GM20431 (cell line): ENCODE data around the gene KCTD7.
"Not testable (repeated sequence)": the region's sequence is repeated elsewhere in the genome, so short reads cannot be mapped to it uniquely, and the experiment has no call there.

Source experiments
- in situ Hi-C: fragments of 300-500 bp; cut with MseI, MboI; formaldehyde crosslinking; loops from one replicate; pipeline ENCODE4 v1.15.0; 2020; ENCODE audit warnings: low sequenced_read_pairs; ENCODE audit not compliant: unreplicated experiment

The KCTD7 gene

GRCh38 chr7:66643395-66643794 lies 14.7 kb downstream of the KCTD7 start:
- in situ Hi-C loops, result no loop called here

DNA sequence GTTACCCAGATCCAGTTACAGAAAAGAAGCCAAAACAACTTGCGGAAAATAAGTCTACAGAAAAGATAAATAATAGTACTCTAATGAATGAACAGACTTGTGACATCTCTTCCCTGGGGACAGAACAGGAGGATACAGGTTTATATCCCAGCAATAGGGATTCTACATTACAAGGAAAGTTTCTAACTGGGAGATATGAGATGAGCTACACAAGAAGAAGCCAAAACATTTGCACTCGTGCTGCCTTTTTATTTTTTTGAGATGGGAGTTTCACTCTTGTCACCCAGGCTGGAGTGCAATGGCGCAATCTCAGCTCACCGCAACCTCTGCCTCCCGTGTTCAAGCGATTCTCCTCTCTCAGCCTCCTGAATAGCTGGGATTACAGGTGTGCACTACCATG lies 22.3 kb downstream of the KCTD7 start:
- in situ Hi-C loops, result not testable (repeated sequence)

DNA sequence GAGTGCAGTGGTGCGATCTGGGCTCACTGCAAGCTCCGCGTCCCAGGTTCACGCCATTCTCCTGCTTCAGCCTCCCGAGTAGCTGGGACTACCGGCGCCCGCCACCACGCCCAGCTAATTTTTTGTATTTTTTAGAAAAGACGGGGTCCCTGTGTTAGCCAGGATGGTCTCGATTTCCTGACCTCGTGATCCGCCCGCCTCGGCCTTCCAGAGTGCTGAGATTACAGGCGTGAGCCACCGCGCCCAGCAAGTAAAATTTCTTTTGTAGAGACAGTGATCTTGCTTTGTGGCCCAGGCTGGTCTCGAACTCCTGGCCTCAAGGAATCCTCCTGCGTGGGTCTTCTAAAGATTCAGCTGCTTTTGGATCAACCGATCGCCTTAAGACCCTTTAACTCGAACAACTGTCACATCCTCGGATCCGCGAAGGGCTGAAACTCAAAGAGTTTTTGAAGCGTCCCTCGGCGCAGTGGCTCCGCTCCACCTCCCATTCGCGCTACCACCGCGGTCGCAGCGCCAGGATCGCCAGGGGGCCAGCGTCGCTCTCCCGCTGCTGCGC lies 25.1 kb downstream of the KCTD7 start:
- in situ Hi-C loops, result not testable (repeated sequence)

GRCh38 chr7:66654275-66655112 lies 25.8 kb downstream of the KCTD7 start:
- in situ Hi-C loops, result no loop called here

GRCh38 chr7:66655113-66655806 lies 26.6 kb downstream of the KCTD7 start:
- in situ Hi-C loops, result not testable (repeated sequence)

DNA sequence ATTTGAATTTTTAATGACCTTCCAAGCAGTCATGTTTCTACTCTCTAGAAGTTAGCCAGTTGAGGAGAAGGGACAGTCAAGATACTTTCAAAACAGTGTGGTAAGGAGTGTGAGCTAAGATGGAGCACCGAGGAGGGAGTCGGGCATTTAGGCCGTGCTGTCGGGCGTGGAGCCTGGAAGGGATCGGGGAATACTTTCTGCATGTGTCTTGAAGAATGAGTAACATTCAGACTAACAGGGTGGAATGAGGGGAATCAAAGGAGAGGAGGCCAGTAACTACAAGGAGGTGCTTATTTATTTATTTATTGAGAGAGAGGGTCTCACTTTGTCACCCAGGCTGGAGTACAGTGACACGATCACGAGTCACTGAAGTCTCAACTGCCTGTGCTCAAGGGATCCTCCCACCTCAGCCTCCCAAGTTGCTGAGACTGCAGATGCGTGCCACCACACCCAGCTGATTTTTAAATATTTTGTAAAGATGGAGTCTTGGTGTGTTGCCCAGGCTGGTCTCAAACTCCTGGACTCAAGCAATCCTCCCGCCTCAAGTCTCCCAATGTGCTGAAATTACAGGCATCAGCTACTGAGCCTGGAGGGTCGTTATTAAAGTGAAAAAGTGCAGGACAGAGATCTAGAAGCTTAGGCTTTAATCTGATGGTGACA lies 27.3 kb downstream of the KCTD7 start:
- in situ Hi-C loops, result not testable (repeated sequence)

- in situ Hi-C loops, result no loop called here
Measured at GRCh38 chr7:66657798-66658197, 29.1 kb downstream of the KCTD7 start.

GRCh38 chr7:66662646-66663264 lies 34.1 kb downstream of the KCTD7 start:
- in situ Hi-C loops, result no loop called here

DNA sequence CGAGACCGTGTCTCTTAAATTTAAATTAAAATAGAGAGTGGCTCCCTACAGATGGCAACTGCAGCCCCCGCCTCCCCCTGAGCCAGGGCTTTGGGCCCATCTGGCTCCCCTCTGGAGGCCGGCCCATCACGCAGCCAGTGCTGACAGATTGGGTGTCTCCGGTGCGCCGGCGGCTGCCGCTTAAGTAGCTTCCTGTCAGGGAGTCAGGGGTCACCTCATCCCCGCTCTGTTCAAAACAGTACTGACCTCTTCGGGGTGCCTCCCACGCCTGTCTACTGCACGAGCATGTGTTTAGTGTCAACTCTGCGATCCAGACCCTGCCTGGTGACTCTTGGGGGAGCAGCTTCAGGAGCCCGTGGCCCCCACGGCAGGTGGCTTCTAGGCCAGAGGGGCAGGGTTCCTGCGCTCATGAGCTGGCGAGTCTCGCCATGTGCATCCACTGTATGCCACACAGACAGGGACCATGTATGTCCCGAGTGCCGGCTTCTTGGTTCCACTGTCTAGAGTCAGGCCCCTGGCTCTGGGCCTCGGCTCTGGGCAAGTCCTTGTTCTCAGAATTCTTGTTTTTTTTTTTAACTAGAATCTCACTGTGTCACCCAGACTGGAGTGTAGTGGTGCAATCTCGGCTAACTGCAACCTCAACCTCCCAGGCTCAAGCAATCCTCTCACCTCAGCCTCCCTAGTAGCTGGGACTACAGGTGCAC lies 36.1 kb downstream of the KCTD7 start:
- in situ Hi-C loops, result no loop called here

DNA sequence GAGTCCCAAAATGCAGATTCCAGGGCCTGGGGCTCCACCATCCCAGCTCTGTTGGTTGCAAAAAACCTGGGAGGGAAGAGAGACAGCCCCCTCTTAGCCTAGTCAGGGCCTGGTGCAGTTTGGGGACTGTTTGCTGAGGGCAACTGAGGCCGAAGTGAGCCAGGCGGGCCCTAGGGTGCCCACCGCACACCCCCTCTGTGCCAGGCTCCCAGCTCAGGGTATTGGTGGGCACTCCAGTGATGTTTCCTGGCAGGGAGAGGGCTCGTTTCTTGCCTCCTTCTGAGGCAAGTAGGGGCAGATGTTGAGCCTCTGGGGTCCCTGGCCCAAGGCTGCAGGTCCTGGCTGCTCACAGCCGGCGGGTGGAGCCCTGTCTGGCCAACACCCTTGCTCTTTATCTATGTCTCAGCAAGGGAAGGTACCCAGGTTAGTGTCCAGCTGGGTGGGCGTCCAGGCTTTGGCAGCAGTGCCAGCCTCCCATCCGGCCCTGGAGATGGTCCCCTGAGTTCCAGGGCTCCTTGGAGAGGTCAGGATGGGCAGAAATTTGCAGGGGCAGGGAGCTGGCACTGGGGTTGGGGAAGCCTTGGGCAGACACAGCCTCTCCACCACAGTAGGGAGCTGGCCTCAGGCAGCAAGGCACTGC lies 37.8 kb downstream of the KCTD7 start:
- in situ Hi-C loops, result no loop called here

DNA sequence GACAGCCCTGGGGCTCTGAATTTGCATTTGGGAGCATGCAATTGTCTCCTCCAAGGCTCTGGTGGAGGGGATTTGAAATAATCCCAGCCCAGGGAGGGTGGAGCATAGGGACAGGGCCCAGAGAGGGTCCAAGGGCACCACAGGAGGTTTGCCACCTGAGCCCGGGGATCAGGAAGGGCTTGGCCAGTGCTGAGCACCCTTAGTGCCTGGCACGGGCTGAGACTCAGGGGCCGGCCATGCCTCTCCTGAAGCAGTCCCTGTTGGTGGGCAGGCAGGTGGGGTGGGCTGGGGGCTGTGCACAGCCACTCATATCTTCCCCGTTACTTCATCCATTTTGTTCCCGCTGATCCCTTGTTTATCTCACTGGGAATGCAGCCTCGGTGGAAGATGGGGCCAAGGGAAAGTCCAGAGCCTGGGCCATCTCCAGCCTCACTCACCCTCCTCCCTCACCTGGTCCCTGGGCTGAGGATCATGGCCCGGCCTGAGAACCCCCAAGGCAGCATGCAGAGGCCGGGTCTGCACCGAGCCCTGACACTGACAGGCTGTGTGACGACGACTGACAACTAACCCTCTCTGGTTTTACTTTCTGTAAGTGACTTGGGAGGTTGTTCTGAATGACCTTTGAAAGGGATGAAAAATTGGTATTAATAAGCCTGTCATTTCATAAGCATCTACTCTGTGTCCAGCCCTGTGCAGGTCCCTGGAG lies 38.5 kb downstream of the KCTD7 start:
- in situ Hi-C loops, result no loop called here

DNA sequence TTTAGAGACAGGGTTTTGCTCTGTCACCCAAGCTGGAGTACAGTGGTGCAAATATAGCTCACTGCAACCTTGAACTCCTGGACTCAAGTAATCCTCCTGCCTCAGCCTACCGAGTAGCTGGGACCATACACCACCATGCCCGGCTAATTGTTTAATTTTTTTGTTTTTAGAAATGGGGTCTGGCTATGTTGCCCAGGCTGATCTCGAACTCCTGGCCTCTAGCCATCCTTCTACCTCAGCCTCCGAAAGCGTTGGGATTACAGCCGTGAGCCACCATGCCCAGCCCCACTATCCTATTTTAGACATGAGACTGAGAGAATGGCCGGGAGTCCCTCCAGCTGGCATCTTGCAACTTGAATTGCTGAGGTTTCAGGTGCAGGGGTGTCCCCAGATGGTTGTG lies 39.4 kb downstream of the KCTD7 start:
- in situ Hi-C loops, result no loop called here

GRCh38 chr7:66668677-66669076 lies 40.0 kb downstream of the KCTD7 start:
- in situ Hi-C loops, result no loop called here

DNA sequence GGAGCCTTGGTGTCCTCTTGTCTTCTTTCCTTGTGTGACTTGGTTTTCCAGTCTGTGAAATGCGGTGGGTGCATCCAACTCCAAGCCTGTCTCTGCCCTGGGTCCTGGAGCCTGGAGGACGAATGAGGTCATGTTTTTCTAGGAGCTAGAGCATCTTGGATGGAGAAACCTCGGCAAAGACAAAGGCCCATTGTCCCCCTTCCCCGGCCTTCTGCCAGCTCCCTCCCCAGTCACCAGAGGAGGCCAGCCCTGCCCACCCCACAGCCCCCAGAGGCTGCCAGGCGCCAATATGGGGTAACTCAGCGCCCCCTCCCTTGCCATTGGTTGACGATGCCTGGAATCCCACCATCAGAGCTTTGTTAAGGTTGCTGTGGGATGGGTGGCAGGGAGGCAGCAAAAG lies 40.4 kb downstream of the KCTD7 start:
- in situ Hi-C loops, result no loop called here

- in situ Hi-C loops, result no loop called here
Measured at GRCh38 chr7:66669496-66669895, 40.8 kb downstream of the KCTD7 start.

- in situ Hi-C loops, result no loop called here
Measured at GRCh38 chr7:66671034-66671433, 42.4 kb downstream of the KCTD7 start.

GRCh38 chr7:66671486-66671885 lies 42.8 kb downstream of the KCTD7 start:
- in situ Hi-C loops, result not testable (repeated sequence)

DNA sequence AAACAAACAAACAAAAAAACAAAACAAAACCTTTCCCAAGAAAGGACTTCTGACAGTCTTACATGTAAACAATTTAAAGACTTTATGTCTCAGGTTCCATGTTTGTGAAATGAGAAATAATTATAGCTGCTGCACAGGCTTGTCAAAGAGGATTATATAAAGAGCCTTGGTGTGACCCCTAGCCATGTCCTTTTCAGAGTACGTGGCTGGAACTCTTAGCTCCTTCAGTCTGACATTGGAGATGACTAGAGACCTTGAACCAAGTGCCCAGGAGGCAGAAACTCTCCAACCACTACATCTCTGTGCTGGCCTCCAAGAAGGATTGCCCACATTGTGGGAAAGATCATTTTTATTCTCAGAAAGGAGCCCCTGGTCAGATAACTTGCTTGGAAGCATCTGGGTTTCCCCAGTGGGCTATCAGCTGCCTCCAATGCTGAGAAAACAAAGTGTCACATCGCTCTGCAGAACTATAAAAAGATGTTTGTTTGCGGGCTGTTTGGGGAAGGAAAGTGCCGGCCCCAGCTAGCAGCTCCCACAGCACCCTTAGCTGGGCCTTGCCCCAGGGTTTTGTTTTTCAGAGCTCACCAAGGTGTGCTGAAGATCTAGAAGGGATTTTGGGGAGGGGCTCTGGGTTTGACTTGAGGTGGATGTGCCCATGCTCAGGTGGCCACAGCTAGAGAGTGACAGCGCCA lies 43.9 kb downstream of the KCTD7 start:
- in situ Hi-C loops, result not testable (repeated sequence)
